H9 (cell line): ENCODE results near the gene LHX4. TPM values are rescaled to one million over a fixed set of nuclear protein-coding genes. Genes with fewer than 3 reads are reported as not detected.
A peak's percentile ranks its signal among the peaks of the same experiment; 100 is the strongest.

Experiments used
- DNase-seq: peaks from one replicate; pipeline ENCODE4 v3.0.0-alpha.2; 2017
- H2AFZ ChIP-seq: one replicate; pipeline ENCODE4 v1.6.1; 2013; ENCODE audit warnings: mild to moderate bottlenecking, low read length, control low read depth, moderate library complexity
- H2AK5ac ChIP-seq: 2 replicates; pipeline ENCODE4 v1.6.1; 2013; ENCODE audit warnings: low read length, control low read depth, mixed read lengths; ENCODE audit not compliant: insufficient read length
- H2BK120ac ChIP-seq: one replicate; pipeline ENCODE4 v1.6.1; 2013; ENCODE audit warnings: low read depth, mild to moderate bottlenecking, low read length, control low read depth, inconsistent platforms; ENCODE audit not compliant: poor library complexity, severe bottlenecking
- H2BK12ac ChIP-seq: 2 replicates; pipeline ENCODE4 v1.6.1; 2013; ENCODE audit warnings: low read length, control low read depth, mixed read lengths, low read depth; ENCODE audit not compliant: insufficient read length
- H2BK15ac ChIP-seq: 2 replicates; pipeline ENCODE4 v1.6.1; 2013; ENCODE audit warnings: low read depth, low read length, control low read depth
- H2BK20ac ChIP-seq: one replicate; pipeline ENCODE4 v1.6.1; 2013; ENCODE audit warnings: low read depth, mild to moderate bottlenecking, low read length, control low read depth, inconsistent platforms; ENCODE audit not compliant: poor library complexity, severe bottlenecking
- H2BK5ac ChIP-seq: 2 replicates; pipeline ENCODE4 v1.6.1; 2013; ENCODE audit warnings: low read length, control low read depth, mixed read lengths; ENCODE audit not compliant: insufficient read length
- H3K14ac ChIP-seq: 2 replicates; pipeline ENCODE4 v1.6.1; 2013; ENCODE audit warnings: low read length, control low read depth; ENCODE audit not compliant: insufficient read depth
- H3K18ac ChIP-seq: 2 replicates; pipeline ENCODE4 v1.6.1; 2013; ENCODE audit warnings: low read depth, mild to moderate bottlenecking, mixed read lengths, low read length, control low read depth; ENCODE audit not compliant: insufficient read length
- H3K23ac ChIP-seq: 2 replicates; pipeline ENCODE4 v1.6.1; 2013; ENCODE audit warnings: low read length, control low read depth, mixed read lengths, low read depth; ENCODE audit not compliant: insufficient read length
- H3K23me2 ChIP-seq: 2 replicates; pipeline ENCODE4 v1.6.1; 2013; ENCODE audit warnings: low read depth, mild to moderate bottlenecking, mixed read lengths, low read length, control low read depth; ENCODE audit not compliant: insufficient read length, poor library complexity, severe bottlenecking
- H3K27ac ChIP-seq: 2 replicates; pipeline ENCODE4 v1.5.1; 2013; ENCODE audit warnings: low read length, control low read depth, mixed read lengths, low read depth; ENCODE audit not compliant: insufficient read length
- H3K27me3 ChIP-seq: 2 replicates; pipeline ENCODE4 v1.6.1; 2013; ENCODE audit warnings: low read length, control low read depth, inconsistent platforms; ENCODE audit not compliant: insufficient read depth
- H3K4ac ChIP-seq: 2 replicates; pipeline ENCODE4 v1.6.1; 2013; ENCODE audit warnings: low read depth, mild to moderate bottlenecking, control low read depth, inconsistent platforms, low read length, moderate library complexity
- H3K4me1 ChIP-seq: 2 replicates; pipeline ENCODE4 v1.6.1; 2013; ENCODE audit warnings: low read length, control low read depth, inconsistent platforms; ENCODE audit not compliant: insufficient read depth
- H3K4me2 ChIP-seq: 2 replicates; pipeline ENCODE4 v1.6.1; 2013; ENCODE audit warnings: low read length, control low read depth, mixed read lengths; ENCODE audit not compliant: insufficient read length, insufficient read depth
- H3K56ac ChIP-seq: 2 replicates; pipeline ENCODE4 v1.6.1; 2013; ENCODE audit warnings: low read depth, mild to moderate bottlenecking, mixed read lengths, low read length, control low read depth; ENCODE audit not compliant: insufficient read length
- H3K79me1 ChIP-seq: 2 replicates; pipeline ENCODE4 v1.6.1; 2013; ENCODE audit warnings: low read depth, mild to moderate bottlenecking, moderate library complexity, low read length, control low read depth, inconsistent platforms; ENCODE audit not compliant: insufficient read depth, poor library complexity, severe bottlenecking
- H3K79me2 ChIP-seq: 2 replicates; pipeline ENCODE4 v1.6.1; 2013; ENCODE audit warnings: low read length, control low read depth, inconsistent platforms; ENCODE audit not compliant: insufficient read depth
- H3K9ac ChIP-seq: 2 replicates; pipeline ENCODE4 v1.6.1; 2013; ENCODE audit warnings: low read length, control low read depth, mixed read lengths; ENCODE audit not compliant: insufficient read length; ENCODE audit errors: extremely low read depth
- H3K9me3 ChIP-seq: one replicate; pipeline ENCODE4 v1.6.1; 2013; ENCODE audit warnings: low read depth, low read length, inconsistent platforms; ENCODE audit not compliant: control insufficient read depth
- H3T11ph ChIP-seq: one replicate; pipeline ENCODE4 v1.6.1; 2013; ENCODE audit warnings: mild to moderate bottlenecking, low read length, control low read depth, inconsistent platforms
- H4K20me1 ChIP-seq: one replicate; pipeline ENCODE4 v1.6.1; 2013; ENCODE audit not compliant: control insufficient read depth, insufficient read length, insufficient read depth
- H4K5ac ChIP-seq: 2 replicates; pipeline ENCODE4 v1.6.1; 2013; ENCODE audit warnings: low read depth, mild to moderate bottlenecking, mixed read lengths, low read length, control low read depth; ENCODE audit not compliant: insufficient read length
- H4K8ac ChIP-seq: replicated peaks from 2 replicates; pipeline ENCODE4 v1.6.1; 2013; ENCODE audit warnings: low read length, control low read depth, mixed read lengths, low read depth; ENCODE audit not compliant: insufficient read length
- H4K91ac ChIP-seq: 2 replicates; pipeline ENCODE4 v1.6.1; 2013; ENCODE audit warnings: low read depth, mild to moderate bottlenecking, moderate library complexity, mixed read lengths, low read length, control low read depth; ENCODE audit not compliant: insufficient read length
- H3K27ac Mint-ChIP-seq, 3 experiments: 2 replicates in 2 of 3; 3 replicates in 1 of 3; pipeline ENCODE4 v1.8.0; 2020 to 2021; ENCODE audit warnings: mixed read lengths in 3 of 3, mild to moderate bottlenecking in 1 of 3, moderate library complexity in 1 of 3
- H3K27me3 Mint-ChIP-seq: 2 replicates; pipeline ENCODE4 v1.8.0; 2021; ENCODE audit warnings: low read depth, mild to moderate bottlenecking, moderate library complexity, mixed read lengths
- H3K36me3 Mint-ChIP-seq, 3 experiments: 2 replicates in 2 of 3; 3 replicates in 1 of 3; pipeline ENCODE4 v1.8.0; 2020 to 2021; ENCODE audit warnings: low read depth in 3 of 3, mixed read lengths in 3 of 3; ENCODE audit not compliant: insufficient read depth in 1 of 3
- H3K4me1 Mint-ChIP-seq, 2 experiments: 2 replicates each; pipeline ENCODE4 v1.8.0; 2020; ENCODE audit warnings: mixed read lengths in 2 of 2
- H3K4me3 Mint-ChIP-seq, 2 experiments: 2 replicates in 1 of 2; 3 replicates in 1 of 2; pipeline ENCODE4 v1.8.0; 2020 to 2021; ENCODE audit warnings: mild to moderate bottlenecking in 2 of 2, mixed read lengths in 2 of 2, moderate library complexity in 1 of 2
- H3K9me3 Mint-ChIP-seq, 2 experiments: 2 replicates in 1 of 2; 3 replicates in 1 of 2; pipeline ENCODE4 v1.8.0; 2020; ENCODE audit warnings: mild to moderate bottlenecking in 2 of 2, mixed read lengths in 2 of 2, moderate library complexity in 1 of 2
- WGBS: extraction: QIAGEN DNeasy Blood & Tissue Kit; methylation state at CpG from one replicate; pipeline ENCODE4 v1.1.7; 2013; ENCODE audit warnings: missing lambda C conversion rate, low lambda C conversion rate, mixed read lengths; ENCODE audit not compliant: insufficient read length; ENCODE audit errors: extremely low coverage; 5-methylcytosine and 5-hydroxymethylcytosine counted together
- total RNA-seq: library from RNA; stranded (reverse); gene quantifications from 2 replicates; pipeline ENCODE4 v1.2.1, GENCODE V29; 2021
- TF ChIP-seq, protein P1 (sequence below): fragments of 200-600 bp; sonication (generic); conservative IDR thresholded peaks from 3 replicates; pipeline ENCODE4 v1.8.0; 2021; ENCODE audit warnings: antibody characterized with exemption, mild to moderate bottlenecking

The LHX4 gene
- total RNA-seq, 1 experiment from 2014 or later, result 1.9 TPM

DNA sequence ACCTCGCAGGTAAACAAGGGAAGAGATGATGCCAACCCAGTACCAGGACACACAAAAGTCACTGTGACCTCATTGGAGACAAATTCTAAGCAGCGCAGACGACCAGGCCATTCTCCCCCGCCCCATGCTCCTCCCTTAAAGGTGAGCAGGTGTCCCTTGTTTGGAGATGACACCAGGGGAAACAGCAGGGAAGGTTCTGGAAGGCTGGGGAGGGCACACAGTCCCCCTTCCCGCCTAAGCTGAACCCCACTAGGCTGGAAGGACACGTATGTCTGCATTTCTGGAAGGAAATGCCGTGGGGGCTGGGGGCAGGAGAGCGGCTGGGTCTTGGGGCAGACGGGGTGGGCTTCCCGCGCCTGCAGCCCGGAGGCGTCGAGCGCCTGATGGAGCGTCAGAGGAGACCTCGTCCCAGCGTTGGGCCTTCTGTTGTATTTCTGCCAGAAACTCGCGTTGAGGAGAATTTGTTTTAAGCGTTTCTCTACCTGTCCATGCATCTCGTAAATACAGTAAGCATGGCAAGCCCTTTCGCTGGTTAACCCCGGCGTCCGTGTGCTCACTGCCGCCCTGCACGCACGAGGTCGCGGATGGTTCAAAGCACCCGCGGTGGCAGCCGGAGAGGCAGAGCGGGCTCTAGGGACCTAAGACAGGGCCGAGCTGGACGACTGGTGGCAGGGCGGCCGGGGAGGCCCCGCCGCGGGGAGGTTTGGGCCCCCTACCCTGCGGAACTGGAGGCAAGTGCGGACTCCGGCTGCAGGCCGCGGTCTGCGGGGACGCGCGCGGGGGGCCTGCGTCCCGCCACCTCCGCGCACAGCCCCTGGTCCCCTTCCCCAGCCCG is 1.2 kb upstream of the LHX4 start:
- no peak overlapping the region for H2BK12ac ChIP-seq

More for the DNA sequence above, 1.2 kb upstream of the LHX4 start:
- H3K9me3 ChIP-seq, result no peaks in the 10 kb centered on the region
- H2AFZ ChIP-seq, result no peak overlapping the region
- peaks cover 23% of the 10 kb centered on the region for H3K23me2 ChIP-seq
- H3K36me3 Mint-ChIP-seq, result peaks cover 0 to 2% (median 0%) of the 10 kb centered on the region in 3 experiments; a peak in 1 of 7 replicates
- peaks cover 93% of the 10 kb centered on the region for H3K27me3 Mint-ChIP-seq
- peak overlapping the region; percentile 76 for H3K4me2 ChIP-seq
- no peak overlapping the region for H3K27ac Mint-ChIP-seq
- peaks cover 3 to 5% of the 10 kb centered on the region in 2 experiments; a peak in 3 of 5 replicates for H3K9me3 Mint-ChIP-seq
- H4K91ac ChIP-seq, result no peak overlapping the region
- H4K5ac ChIP-seq, result no peak overlapping the region
- no peaks in the 10 kb centered on the region for H3K79me2 ChIP-seq
- no peak overlapping the region for H3K23ac ChIP-seq
- H2AK5ac ChIP-seq, result no peak overlapping the region
- no peak overlapping the region for H3K4ac ChIP-seq
- H3K79me1 ChIP-seq, result no peaks in the 10 kb centered on the region
- no peak overlapping the region; the same call in 1 of the 2 replicates for H3K14ac ChIP-seq
- no peak overlapping the region for H3K56ac ChIP-seq
- H4K8ac ChIP-seq, result no peak overlapping the region
- DNase-seq, result no peak
- peaks cover 47% of the 10 kb centered on the region for H3K27me3 ChIP-seq
- H2BK15ac ChIP-seq, result no peak overlapping the region
- H3K27ac ChIP-seq, result no peak overlapping the region
- H3K4me1 ChIP-seq, result peaks cover 12% of the 10 kb centered on the region; the same call in 1 of the 2 replicates
- H3K4me1 Mint-ChIP-seq, result peaks cover 25 to 40% of the 10 kb centered on the region in 2 experiments
- H3K4me3 Mint-ChIP-seq, result peak overlapping the region; percentile 63 to 83
- H4K20me1 ChIP-seq, result no peaks in the 10 kb centered on the region
- no peak overlapping the region for H2BK120ac ChIP-seq
- TF ChIP-seq, protein P1, sequence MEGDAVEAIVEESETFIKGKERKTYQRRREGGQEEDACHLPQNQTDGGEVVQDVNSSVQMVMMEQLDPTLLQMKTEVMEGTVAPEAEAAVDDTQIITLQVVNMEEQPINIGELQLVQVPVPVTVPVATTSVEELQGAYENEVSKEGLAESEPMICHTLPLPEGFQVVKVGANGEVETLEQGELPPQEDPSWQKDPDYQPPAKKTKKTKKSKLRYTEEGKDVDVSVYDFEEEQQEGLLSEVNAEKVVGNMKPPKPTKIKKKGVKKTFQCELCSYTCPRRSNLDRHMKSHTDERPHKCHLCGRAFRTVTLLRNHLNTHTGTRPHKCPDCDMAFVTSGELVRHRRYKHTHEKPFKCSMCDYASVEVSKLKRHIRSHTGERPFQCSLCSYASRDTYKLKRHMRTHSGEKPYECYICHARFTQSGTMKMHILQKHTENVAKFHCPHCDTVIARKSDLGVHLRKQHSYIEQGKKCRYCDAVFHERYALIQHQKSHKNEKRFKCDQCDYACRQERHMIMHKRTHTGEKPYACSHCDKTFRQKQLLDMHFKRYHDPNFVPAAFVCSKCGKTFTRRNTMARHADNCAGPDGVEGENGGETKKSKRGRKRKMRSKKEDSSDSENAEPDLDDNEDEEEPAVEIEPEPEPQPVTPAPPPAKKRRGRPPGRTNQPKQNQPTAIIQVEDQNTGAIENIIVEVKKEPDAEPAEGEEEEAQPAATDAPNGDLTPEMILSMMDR, result no peak
- H2BK20ac ChIP-seq, result no peak overlapping the region
- H3K18ac ChIP-seq, result no peak overlapping the region
- no peak overlapping the region for H3T11ph ChIP-seq
- no peak overlapping the region for H2BK5ac ChIP-seq
- H3K9ac ChIP-seq, result no peak overlapping the region
- WGBS, result no CpG with 5 or more reads among the region's 57 CpGs
